NCI-H1930 (cell line): ENCODE data around the gene PPHLN1.
"Not testable (repeated sequence)": the region's sequence is repeated elsewhere in the genome, so short reads cannot be mapped to it uniquely, and the experiment has no call there.

Source experiments
- DNase-seq, 2 experiments: peaks; one replicate each; lab custom pipeline; 2025; lab: John Stamatoyannopoulos, UW

PPHLN1 gene

DNA sequence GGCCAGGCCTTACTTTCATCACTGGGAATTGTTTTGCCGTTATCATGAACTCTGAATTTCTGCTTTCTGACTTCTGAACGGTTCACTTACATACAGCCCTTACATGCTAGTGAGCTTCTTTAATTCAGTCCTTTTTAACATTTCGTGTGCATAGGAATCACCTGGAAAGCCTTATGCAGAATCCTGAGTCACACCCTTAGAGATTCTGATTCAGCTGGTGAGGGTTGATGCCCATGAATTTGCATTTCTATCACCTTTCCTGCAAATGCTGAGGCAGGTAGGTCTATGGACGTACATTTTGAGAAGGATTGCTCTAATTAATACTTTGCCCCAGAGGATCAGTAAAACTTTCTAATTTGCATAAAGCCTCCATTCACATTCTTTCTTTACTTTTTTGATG, 44.0 kb downstream of the PPHLN1 start:
- no peak for DNase-seq

DNA sequence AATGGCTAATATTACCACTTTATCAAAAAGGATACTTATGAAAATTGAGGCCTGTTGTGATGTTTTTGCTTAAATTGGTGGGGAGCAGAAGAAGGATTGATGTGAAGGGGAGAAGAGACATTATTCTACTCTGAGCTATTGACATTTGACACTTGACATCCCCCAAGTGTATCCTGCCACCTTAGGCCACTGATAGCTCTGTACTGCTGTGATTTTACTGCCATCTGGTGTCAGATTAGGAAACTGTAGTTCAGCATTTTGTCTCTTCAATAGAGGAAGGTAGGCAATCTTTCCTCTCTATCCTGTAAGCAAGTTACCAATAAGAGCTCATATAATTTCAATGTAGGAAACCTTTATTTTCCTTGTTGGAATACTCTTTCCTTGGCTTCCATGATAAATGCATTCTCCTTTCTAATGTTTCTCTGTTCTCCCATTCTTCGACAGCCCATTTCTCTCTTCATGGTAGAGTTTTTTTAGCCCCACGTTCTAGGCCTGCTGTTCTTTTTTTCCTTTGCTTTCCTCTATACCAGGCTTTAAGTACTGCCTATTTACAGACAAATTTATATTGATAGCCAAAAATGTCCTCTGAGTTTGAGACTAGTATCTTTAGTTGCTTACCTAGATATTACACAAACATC, 46.3 kb downstream of the PPHLN1 start:
- peak; percentile 59 to 75 for DNase-seq

DNA sequence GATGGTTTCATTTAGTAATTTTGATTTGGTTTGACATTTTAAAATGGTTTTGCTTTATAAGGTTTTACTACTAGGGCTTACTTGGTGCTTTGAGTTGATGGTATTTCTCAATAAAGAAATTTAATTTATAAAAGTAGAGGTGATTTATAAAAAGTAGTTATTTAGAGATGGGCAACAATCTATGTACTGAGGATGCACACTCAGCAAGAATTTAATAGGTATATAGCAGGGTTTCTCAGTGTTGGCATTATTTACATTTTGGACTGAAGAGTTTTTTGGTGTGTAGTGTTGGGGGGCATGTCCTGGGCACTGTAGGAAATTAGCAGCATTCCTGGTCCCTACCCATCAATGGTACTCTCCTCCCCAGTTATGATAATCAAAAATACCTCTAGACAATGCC, 47.7 kb downstream of the PPHLN1 start:
- no peak for DNase-seq

DNA sequence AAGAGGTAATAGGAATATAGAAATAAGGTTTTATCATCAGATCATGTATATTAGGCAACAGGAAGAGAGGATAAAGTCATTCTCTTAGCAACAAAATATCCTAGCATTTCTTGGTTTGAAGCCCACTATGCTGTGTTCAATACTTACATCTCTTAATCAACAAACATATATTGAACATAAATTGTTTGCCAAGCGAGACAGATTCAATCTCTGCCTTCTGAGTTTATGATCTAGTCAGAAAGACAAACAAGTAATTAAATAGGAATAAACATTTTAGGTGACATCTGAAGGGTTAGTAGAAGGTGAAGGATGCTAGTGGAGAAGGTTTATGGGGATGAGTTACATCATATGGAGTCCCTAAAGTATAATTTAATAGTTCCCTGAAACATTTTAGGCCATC, 54.8 kb downstream of the PPHLN1 start:
- no peak for DNase-seq

DNA sequence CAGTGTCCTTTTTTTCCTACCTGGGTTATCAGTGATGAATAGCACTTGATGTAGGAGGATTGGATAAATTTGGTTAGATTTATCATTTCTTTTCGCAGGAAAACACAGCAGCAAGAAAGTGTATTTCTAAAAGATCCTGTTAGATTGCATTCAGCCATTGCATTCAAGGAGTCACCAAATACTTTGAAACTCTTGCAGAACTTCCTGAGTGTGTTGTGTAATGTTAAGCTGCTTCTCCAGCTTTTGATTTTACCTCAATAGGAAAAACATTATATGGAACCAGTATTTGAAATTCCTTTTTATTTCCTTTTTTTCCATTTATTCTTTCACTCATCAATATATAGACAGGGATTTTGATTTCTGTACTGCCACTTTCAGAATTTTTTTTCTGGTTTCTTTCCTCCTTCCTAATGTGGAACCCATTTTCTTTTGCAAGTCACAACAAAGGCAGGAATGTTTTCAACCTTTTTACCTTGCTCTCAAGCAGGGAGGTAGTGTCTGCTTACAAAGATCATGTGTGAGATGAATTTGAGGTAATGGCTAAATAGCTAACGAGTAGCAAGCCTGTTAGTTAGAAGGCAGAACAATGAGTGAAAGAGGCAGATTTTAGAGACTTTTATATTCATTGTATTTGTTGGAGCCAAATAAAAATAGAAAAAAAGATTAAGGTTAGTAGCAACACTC, 56.2 kb downstream of the PPHLN1 start:
- no peak for DNase-seq

DNA sequence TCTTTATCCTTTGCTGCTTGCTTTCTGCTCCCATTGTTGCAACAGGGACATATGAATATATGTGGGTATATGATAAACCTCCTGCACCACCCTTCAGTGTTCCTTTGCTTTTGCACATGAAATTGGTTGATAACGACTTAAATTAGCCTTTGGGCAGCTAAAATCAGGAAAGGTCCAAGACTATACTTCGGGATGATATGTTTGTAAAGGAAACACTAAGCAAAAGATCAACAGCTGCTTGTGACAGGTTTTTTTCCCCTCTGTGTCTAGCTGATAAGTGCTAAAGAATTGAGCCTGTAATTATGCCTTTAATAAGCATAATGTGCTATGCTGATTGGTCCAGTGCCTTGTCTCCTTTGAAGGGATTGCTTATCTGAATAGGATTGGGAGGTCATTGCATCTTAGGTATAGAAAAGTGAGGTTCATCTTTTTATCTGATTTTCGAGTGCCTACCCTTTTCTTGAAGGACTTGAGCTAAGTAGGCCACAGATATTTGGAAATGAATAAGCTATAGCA, 59.4 kb downstream of the PPHLN1 start:
- DNase-seq, result no peak

DNA sequence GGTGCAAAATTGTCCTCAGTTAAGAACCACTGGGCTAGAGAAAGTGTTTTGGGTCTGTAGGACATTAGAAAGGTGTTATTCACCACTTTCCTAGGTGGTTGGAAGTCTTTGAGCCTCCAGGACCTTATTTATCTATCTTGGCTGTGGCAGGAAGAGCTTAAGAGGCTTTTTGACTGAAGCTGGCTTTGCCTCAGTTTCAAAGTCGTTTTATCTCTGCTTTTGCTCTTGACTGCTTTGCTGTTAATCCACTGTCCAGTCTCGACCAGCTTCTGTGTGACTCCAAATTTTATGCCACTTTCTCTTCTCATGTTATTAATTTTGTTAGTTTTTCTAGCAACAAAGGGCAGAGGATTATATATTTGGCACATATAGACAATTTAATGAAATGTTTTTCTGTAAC, 60.3 kb downstream of the PPHLN1 start:
- no peak for DNase-seq

DNA sequence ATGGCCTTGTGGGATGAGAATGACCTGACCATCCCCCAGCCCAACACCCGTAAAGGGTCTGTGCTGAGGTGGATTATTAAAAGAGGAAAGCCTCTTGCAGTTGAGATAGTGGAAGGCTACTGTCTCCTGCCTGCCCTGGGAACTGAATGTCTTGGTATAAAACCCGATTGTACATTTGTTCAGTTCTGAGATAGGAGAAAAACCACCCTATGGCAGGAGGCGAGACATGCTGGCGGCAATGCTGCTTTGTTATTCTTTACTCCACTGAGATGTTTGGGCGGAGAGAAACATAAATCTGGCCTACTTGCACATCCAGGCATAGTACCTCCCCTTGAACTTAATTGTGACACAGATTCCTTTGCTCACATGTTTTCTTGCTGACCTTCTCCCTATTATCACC, 62.1 kb downstream of the PPHLN1 start:
- not testable (repeated sequence) for DNase-seq

DNA sequence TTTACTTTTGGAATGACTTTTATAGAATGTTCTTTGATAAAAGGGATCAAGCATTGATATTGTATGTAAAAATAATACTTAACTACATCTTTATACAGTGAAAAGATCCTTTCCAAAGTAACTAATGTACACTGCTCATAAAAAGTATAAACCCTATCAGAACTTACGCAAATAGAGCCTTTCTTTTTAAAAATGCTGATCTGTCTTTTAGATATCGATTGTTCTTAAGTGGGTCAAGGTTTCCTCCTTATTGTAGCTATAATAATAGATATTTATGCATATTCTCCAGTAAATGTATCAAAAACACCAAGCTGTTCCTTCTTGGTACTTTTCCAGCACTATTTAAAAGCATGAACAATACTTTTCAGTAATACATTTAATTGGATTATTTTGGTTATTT, 68.5 kb downstream of the PPHLN1 start:
- DNase-seq, result no peak

DNA sequence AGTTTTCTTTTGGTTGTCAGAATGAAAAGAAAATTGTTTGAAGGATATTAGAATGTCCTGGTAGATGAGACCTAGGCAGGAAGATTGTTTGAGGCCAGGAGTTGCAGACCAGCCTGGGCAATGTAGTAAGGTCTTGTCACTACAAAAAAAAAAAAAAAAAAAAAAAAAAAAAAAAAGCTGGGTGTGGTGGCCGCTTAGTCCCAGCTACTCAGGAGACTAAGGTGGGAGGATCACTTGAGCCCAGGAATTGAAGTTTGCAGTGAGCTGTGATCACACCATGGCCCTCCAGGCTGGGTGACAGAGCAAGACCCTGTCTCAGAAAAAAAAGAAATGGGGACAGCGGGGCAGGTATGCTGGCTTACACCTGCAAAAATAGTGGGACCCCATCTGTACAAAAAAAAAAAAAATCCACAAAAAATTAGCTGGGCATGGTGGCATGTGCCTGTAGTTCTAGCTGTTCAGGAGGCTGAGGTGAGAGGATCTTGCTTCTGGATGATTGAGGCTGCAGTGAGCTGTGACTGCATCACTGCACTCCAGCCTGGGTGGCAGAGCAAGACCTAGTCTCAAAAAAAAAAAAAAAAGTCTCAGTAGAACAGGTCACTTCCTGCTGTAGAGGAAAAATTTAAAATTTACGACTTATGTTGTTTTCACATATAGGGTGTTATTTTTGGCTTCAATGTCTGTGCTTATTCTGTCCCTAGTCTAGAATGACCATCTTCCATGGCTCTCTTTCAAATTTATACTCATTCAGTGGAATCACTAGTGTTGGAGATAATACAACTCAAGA, 70.7 kb downstream of the PPHLN1 start:
- DNase-seq, result no peak

DNA sequence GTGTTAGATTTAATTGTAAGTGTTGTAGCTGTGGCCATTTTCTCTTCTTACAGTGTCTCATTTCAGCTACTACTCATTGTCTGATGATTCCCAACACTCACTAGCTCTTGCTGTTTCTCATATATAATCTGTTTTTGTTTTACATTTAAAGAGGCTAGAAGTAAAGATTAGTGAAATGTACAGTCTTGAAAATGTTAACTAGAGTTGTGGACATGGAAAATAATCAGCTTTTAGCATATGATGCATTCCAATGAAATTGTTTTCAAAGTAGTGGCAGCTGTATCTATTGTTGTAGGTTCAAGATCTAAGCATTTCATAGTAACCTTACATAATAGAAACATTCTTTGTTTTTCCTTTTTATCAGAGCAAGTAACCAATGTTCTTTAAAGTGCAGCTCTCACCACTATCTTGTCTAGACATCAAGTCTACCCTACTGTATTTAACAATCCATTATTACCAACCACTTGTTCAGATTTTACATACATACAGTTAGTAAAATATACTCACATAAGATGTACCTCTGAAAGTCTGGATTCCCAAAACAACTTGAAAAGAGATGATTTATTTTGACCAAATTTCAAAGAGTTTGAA, 76.9 kb downstream of the PPHLN1 start:
- DNase-seq, result no peak

DNA sequence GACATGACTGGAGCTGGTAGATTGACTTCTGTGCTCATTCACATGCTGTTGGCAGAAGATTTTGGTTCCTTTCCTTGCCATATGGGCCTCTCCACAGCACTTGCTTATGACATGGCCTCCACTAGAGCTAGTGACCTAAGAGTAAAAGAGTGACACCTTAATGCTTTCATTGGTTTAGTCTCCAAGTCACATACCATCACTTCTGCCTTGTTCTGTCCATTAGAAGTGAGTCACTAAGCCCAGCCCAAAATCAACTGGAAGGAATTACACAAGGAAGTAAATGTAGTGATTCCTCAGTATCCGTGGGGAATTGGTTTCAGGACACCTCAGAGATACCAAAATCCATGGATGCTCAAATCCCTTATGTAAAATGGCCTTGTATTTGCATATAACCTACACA, 81.3 kb downstream of the PPHLN1 start:
- DNase-seq, result no peak

DNA sequence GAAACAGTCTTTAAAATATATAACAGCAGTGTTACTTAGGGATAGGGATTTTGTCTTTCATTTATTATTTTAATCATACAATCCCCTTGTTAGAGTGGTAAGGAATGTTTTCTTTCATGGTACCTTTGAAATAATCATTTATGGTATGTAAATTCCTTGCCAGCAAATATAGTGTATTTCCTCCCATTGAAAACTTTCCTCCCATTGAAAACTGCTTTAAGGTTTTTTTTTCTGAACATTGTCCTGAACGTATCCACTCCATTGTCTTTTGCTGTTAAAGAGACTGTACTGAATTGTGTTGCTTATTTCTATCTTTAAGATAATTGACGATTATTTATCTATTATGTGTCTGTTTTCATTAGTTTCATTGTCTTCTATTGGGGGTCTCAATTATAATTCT, 83.5 kb downstream of the PPHLN1 start:
- no peak for DNase-seq

DNA sequence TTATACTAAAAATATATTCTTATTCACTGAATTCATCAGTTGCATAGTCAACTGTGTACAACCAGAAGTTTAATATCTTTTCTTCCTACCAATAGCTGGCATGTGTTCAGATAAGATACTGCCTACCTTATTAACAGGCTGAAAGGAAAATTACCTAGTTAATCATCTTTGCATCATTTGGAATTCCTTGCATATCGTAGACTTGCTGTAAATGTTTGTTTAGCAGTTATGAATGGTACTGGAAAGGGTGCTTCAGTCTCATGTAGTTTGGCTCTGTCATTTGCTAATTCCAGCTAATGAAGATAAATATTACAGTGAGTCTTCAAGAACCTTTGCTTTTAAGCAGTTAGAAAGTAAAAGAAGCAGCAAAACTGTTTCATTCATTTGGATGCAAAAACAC, 84.4 kb downstream of the PPHLN1 start:
- DNase-seq, result peak; percentile 28 to 54

DNA sequence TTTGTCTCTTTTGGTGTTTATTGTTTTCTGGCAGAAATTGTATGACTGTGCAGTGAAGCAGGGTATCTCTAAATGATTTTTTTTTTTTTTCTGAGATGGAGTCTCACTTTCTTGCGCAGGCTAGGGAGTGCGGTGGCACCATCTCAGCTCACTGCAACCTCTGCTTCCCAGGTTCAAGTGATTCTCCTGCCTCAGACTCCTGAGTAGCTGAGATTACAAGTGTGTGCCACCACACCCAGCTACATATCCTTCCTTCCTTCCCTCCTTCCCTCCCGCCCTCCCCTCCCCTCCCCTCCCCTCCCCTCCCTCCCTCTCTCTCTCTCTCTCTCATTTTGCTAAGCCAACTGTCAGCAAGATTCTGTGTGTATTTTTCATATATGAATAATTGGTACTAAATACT, 94.4 kb downstream of the PPHLN1 start:
- no peak for DNase-seq

DNA sequence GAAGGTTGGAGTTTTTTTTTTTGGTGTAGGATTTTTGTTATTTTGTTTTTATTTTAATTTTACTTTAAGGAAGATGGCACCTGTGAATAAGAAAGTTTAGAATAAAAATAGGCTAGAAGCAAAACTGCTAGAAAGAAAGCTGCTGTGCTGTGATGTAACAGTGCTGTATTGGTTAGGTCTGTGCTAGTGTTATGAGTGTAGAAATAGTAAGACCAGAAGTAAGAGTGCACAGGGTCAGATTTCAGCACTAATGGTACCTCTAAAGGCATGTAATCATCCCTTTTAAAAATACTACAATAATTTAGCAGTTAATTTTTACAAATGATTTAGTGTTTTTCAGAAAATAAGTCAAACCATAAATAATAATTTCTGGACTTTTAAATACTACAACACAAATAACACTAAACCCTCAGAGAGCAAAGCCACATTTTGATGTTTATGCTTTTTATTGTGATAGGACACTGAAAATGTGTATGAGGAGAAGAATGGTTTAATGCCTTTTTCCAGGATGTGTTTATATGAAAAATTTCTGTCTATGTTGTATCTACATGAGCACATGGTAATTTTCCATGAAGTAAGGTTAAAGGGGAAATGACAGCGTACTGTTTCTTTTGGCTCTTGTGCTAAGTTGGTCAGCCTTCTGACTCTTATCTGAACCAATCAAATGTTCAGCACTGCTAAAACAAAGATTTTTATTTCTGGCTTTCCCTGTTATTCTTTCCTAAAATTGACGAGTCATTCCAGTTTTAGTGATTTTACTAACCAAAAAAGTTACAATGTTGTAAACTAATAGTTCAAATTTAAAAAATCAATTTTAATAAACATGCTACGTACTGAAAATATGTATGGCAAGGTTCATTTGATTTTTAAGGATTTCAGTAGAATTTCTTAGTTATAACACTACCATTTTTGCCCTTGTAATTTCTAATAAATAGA, 96.1 kb downstream of the PPHLN1 start:
- no peak for DNase-seq

DNA sequence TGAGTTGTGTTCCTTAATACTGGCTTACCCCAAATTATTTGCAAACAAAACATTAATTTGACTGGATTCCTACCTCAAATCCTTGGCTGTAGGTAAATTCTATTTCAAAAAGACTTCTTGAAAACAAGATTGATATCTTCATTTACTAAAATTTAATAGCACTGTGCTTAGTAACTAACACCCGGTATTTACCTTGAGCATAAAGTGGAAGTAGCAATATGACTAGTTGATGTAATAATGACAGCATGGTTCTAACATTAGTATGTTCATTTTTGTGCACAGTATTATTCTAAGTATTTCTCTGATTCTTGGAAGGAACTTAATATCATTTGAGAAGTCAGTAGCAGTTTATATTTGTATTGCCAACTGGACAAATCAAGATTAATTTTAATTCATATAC, 96.8 kb downstream of the PPHLN1 start:
- DNase-seq, result no peak

DNA sequence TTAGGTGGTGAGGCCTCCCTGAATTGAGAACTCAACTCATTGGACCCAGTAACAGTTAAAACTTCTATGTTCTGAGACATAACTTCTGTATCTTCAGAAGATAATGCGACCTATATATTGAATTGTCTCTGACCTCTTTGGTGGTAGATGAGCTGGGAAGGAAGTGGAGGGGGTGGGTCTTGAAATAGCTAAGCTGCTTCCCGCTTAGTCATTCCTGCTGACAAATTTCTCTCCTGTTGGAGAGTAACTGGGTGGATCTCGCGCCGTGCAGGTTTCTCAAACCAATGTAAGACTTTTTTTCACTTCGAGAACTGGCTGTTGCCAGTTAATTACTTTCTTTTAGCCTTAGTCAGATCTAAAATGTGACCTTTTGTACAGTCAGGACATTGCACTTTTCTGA, 100.8 kb downstream of the PPHLN1 start:
- DNase-seq, result no peak

DNA sequence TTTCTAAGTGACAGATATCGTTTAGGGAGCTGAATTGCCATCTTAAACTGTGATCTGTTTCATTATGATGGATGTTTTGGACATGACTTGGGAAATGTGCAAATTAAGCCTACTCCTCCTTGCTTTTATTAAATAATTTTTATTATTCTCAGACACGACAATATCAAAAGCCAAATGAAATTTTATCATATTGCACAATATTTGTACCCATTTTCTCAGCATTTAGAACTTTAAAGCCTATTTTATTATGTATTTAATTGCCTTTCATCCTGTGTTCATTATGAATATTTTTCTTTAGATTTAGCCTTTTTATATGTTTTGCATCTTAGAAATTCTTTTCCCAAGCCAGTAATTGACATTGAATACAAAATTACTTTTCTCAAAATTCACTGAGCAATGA, 102.9 kb downstream of the PPHLN1 start:
- no peak for DNase-seq

DNA sequence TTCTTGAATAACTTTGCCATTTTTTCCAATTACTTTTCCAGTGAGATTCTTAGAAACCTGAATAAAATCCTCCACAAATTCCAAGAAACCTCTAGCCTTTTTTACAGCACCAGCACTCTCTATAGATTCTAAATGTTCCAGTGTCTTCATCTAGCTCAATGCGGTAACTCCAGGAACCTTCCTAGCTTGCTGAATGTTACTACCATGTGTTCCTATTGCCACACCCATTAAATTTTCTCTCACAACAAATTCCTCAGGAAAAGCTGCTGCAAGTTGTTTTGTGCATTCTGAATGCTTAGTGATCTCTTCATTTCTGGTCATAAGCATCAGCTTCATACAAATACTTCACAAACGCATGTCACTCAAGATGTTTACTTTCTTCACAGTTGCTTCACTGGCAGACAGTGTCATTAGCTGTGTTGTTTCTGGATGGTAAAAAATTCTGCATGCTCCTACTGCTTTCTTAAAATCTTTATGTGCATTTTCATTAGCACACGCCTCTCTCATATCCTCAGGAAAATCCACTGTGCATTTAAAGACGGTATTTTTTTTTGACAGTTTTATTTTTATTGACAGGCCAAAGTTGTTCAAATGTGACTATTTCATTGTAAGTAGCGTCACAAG, 106.7 kb downstream of the PPHLN1 start:
- DNase-seq, result no peak

DNA sequence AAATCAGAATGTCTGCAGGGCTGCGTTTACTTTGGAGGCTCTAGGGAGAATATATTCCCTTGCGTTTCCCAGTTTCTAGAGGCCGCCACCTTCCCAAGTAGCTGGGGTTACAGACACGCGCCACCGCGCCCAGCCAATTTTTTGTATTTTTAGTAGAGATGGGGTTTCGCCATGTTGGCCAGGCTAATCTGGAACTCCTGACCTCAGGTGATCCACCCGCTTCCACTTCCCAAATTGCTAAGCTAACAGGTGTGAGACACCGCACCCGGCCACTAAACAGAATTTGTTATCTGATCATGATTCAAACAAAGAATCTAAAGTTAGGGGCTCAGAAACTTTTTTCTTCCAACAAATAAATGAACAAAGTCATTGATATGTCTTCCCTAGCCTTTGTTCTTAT, 114.6 kb downstream of the PPHLN1 start:
- no peak for DNase-seq
